ENCODE data around the gene FAM193A.

FAM193A gene

GRCh38 chr4:2551118-2551517 is 14.7 kb downstream of the FAM193A start:
- no peak overlapping the region for H2AFZ ChIP-seq (ENCODE audit: low read depth, low read length, severe bottlenecking)
- peaks cover 7% of the 10 kb centered on the region for H4K20me1 ChIP-seq (ENCODE audit: low read depth, low read length)
- TF ChIP-seq EZH2phosphoT487 (conservative IDR thresholded peaks at IDR 0.05; ENCODE audit: low read length) (no peak), CTCF (IDR thresholded peaks at IDR 0.05; ENCODE audit: insufficient read depth, low read length, poor library complexity, severe bottlenecking) (no peak)
- H3F3A ChIP-seq (ENCODE audit: insufficient read depth), result 0 out of 2 replicates have a peak, but pooled peaks cover 6% of the 10 kb centered on the region
- H3K9me3 ChIP-seq (ENCODE audit: insufficient read depth, low read length), result no peaks in the 10 kb centered on the region
- H3K36me3 ChIP-seq (ENCODE audit: low read length), result no peaks in the 10 kb centered on the region
- no peak overlapping the region for H3K4me3 ChIP-seq (ENCODE audit: insufficient read depth, low read length, poor library complexity, severe bottlenecking)
- H3K79me2 ChIP-seq (ENCODE audit: insufficient read depth, low read length), result peaks cover 97% of the 10 kb centered on the region
- no peaks in the 10 kb centered on the region for H3K27me3 ChIP-seq (ENCODE audit: low read length)
- H3K9me2 ChIP-seq (replicated peaks; ENCODE audit: insufficient read depth, low read length), result no peaks in the 10 kb centered on the region
- no peak overlapping the region for H3K4me2 ChIP-seq (ENCODE audit: low read depth, low read length, poor library complexity, severe bottlenecking)
- H3K27ac ChIP-seq (ENCODE audit: low read depth, low read length), result no peak overlapping the region; the same call in 1 of the 2 replicates
- H3K9ac ChIP-seq (ENCODE audit: low read length), result no peak overlapping the region

- Histone ChIP-seq H3F3A (ENCODE audit: insufficient read depth) (0 out of 2 replicates have a peak, but pooled peaks cover 6% of the 10 kb centered on the region), H3K9me3 (ENCODE audit: insufficient read depth, low read length) (no peaks in the 10 kb centered on the region), H3K36me3 (ENCODE audit: low read length) (no peaks in the 10 kb centered on the region), H2AFZ (ENCODE audit: low read depth, low read length, severe bottlenecking) (no peak overlapping the region), H4K20me1 (ENCODE audit: low read depth, low read length) (peaks cover 7% of the 10 kb centered on the region; the same call in 1 of the 2 replicates), H3K4me3 (ENCODE audit: insufficient read depth, low read length, poor library complexity, severe bottlenecking) (no peak overlapping the region), H3K4me2 (ENCODE audit: low read depth, low read length, poor library complexity, severe bottlenecking) (peak overlapping the region; percentile 40), H3K27ac (ENCODE audit: low read depth, low read length) (no peak overlapping the region), H3K9me2 (replicated peaks; ENCODE audit: insufficient read depth, low read length) (no peaks in the 10 kb centered on the region), H3K27me3 (ENCODE audit: low read length) (no peaks in the 10 kb centered on the region), H3K79me2 (ENCODE audit: insufficient read depth, low read length) (peaks cover 96% of the 10 kb centered on the region), H3K9ac (ENCODE audit: low read length) (no peak overlapping the region)
- TF ChIP-seq EZH2phosphoT487 (conservative IDR thresholded peaks at IDR 0.05; ENCODE audit: low read length), result no peak
- no peak for TF ChIP-seq CTCF (IDR thresholded peaks at IDR 0.05; ENCODE audit: insufficient read depth, low read length, poor library complexity, severe bottlenecking)
Measured at GRCh38 chr4:2552806-2553205, 16.4 kb downstream of the FAM193A start.

- H2AFZ ChIP-seq (ENCODE audit: low read depth, low read length, severe bottlenecking), result no peak overlapping the region
- peaks cover 7% of the 10 kb centered on the region; the same call in 1 of the 2 replicates for H4K20me1 ChIP-seq (ENCODE audit: low read depth, low read length)
- H3K27me3 ChIP-seq (ENCODE audit: low read length), result no peaks in the 10 kb centered on the region
- H3K36me3 ChIP-seq (ENCODE audit: low read length), result no peaks in the 10 kb centered on the region
- no peak overlapping the region for H3K27ac ChIP-seq (ENCODE audit: low read depth, low read length)
- no peak for TF ChIP-seq CTCF (IDR thresholded peaks at IDR 0.05; ENCODE audit: insufficient read depth, low read length, poor library complexity, severe bottlenecking)
- no peak for TF ChIP-seq EZH2phosphoT487 (conservative IDR thresholded peaks at IDR 0.05; ENCODE audit: low read length)
- H3K4me2 ChIP-seq (ENCODE audit: low read depth, low read length, poor library complexity, severe bottlenecking), result no peak overlapping the region
- no peaks in the 10 kb centered on the region for H3K9me2 ChIP-seq (replicated peaks; ENCODE audit: insufficient read depth, low read length)
- H3K79me2 ChIP-seq (ENCODE audit: insufficient read depth, low read length), result peaks cover 98% of the 10 kb centered on the region
- no peaks in the 10 kb centered on the region for H3K9me3 ChIP-seq (ENCODE audit: insufficient read depth, low read length)
- no peak overlapping the region for H3K9ac ChIP-seq (ENCODE audit: low read length)
- no peaks in the 10 kb centered on the region for H3F3A ChIP-seq (ENCODE audit: insufficient read depth)
- no peak overlapping the region for H3K4me3 ChIP-seq (ENCODE audit: insufficient read depth, low read length, poor library complexity, severe bottlenecking)
Measured at GRCh38 chr4:2558301-2558700, 21.9 kb downstream of the FAM193A start.

Data from SU-DHL-6 (cell line).